HL-60 (cell line): Measurements from ENCODE around the gene MFSD6.

Source experiments
- POLR2AphosphoS5 ChIP-seq: IDR thresholded peaks from 2 replicates; pipeline ENCODE4 v1.6.1; 2012; ENCODE audit warnings: low read depth
- SPI1 ChIP-seq: IDR thresholded peaks from 2 replicates; pipeline ENCODE4 v1.6.1; 2012; ENCODE audit warnings: low read depth, mild to moderate bottlenecking, borderline replicate concordance
- TF ChIP-seq, protein P1 (sequence below): IDR thresholded peaks from 2 replicates; pipeline ENCODE4 v1.6.1; 2012; ENCODE audit warnings: low read depth; ENCODE audit not compliant: insufficient replicate concordance
- TF ChIP-seq, protein P2 (sequence below): IDR thresholded peaks from one replicate; pipeline ENCODE4 v1.5.1; 2011; ENCODE audit warnings: low read length, control low read depth, inconsistent platforms; ENCODE audit not compliant: insufficient read depth

DNA sequence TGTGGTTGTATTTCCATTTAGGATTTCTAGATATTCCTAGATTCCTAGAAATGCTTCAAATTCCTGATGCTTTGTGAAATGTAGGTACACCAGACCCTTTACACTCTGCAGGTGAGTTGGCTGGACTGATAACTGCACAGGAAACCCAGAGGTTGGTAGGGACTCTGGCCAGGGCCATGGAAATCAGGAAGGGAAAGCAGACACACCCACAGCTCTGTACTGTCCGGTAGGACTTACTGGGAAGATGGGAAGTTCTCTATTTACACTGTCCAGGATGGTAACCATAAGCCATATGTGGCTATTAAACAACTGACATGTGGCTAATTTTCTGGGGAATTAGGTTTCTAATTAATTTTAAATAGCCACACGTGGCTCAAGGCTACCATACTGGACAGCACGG lies 94.9 kb downstream of the MFSD6 start:
- TF ChIP-seq, protein P1, sequence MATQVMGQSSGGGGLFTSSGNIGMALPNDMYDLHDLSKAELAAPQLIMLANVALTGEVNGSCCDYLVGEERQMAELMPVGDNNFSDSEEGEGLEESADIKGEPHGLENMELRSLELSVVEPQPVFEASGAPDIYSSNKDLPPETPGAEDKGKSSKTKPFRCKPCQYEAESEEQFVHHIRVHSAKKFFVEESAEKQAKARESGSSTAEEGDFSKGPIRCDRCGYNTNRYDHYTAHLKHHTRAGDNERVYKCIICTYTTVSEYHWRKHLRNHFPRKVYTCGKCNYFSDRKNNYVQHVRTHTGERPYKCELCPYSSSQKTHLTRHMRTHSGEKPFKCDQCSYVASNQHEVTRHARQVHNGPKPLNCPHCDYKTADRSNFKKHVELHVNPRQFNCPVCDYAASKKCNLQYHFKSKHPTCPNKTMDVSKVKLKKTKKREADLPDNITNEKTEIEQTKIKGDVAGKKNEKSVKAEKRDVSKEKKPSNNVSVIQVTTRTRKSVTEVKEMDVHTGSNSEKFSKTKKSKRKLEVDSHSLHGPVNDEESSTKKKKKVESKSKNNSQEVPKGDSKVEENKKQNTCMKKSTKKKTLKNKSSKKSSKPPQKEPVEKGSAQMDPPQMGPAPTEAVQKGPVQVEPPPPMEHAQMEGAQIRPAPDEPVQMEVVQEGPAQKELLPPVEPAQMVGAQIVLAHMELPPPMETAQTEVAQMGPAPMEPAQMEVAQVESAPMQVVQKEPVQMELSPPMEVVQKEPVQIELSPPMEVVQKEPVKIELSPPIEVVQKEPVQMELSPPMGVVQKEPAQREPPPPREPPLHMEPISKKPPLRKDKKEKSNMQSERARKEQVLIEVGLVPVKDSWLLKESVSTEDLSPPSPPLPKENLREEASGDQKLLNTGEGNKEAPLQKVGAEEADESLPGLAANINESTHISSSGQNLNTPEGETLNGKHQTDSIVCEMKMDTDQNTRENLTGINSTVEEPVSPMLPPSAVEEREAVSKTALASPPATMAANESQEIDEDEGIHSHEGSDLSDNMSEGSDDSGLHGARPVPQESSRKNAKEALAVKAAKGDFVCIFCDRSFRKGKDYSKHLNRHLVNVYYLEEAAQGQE, result no peak
- TF ChIP-seq, protein P2, sequence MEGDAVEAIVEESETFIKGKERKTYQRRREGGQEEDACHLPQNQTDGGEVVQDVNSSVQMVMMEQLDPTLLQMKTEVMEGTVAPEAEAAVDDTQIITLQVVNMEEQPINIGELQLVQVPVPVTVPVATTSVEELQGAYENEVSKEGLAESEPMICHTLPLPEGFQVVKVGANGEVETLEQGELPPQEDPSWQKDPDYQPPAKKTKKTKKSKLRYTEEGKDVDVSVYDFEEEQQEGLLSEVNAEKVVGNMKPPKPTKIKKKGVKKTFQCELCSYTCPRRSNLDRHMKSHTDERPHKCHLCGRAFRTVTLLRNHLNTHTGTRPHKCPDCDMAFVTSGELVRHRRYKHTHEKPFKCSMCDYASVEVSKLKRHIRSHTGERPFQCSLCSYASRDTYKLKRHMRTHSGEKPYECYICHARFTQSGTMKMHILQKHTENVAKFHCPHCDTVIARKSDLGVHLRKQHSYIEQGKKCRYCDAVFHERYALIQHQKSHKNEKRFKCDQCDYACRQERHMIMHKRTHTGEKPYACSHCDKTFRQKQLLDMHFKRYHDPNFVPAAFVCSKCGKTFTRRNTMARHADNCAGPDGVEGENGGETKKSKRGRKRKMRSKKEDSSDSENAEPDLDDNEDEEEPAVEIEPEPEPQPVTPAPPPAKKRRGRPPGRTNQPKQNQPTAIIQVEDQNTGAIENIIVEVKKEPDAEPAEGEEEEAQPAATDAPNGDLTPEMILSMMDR, result no peak
- TF ChIP-seq POLR2AphosphoS5, result no peak
- no peak for TF ChIP-seq SPI1
